Measurements from ENCODE around the gene AKNAD1.

DNA sequence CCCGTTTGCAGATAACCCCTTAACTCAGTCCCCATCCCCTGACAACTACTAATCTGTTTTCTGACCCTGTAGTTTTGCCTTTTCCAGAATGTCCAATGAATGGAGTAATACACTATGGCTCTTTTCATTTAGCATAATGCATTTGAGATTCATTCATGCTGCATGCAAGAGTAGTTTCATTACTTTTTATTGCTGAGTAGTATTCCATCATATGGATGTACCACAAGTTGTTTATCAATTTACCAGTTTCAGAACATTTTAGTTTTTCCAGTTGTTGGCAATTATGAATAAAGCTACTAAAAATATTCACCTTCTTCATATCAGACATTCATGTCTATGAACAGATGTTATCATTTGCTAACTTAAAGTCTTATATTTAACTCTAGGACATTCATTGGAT lies 65.1 kb downstream of the AKNAD1 start:
- TF ChIP-seq, protein P1, sequence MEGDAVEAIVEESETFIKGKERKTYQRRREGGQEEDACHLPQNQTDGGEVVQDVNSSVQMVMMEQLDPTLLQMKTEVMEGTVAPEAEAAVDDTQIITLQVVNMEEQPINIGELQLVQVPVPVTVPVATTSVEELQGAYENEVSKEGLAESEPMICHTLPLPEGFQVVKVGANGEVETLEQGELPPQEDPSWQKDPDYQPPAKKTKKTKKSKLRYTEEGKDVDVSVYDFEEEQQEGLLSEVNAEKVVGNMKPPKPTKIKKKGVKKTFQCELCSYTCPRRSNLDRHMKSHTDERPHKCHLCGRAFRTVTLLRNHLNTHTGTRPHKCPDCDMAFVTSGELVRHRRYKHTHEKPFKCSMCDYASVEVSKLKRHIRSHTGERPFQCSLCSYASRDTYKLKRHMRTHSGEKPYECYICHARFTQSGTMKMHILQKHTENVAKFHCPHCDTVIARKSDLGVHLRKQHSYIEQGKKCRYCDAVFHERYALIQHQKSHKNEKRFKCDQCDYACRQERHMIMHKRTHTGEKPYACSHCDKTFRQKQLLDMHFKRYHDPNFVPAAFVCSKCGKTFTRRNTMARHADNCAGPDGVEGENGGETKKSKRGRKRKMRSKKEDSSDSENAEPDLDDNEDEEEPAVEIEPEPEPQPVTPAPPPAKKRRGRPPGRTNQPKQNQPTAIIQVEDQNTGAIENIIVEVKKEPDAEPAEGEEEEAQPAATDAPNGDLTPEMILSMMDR (conservative IDR thresholded peaks at IDR 0.05; ENCODE audit: low read depth, low read length): no peak
- TF ChIP-seq EZH2 (IDR thresholded peaks at IDR 0.05; ENCODE audit: low read length, unreplicated experiment): no peak

Data from PC-3 (cell line).